Neural progenitor cell (in vitro differentiated cells): ENCODE results near the gene ANKRD6. TPM values are rescaled to one million over a fixed set of nuclear protein-coding genes. Genes with fewer than 3 reads are reported as not detected.

ENCODE experiments used
- DNase-seq: peaks from one replicate; pipeline ENCODE4 v3.0.0-alpha.2; 2016; ENCODE audit warnings: low spot score
- H2AFZ ChIP-seq: fragments of 200-600 bp; sonication (generic); replicated peaks from 2 replicates; pipeline ENCODE4 v1.6.1; 2016; ENCODE audit warnings: antibody characterized with exemption
- H3F3A ChIP-seq: fragments of 200-600 bp; sonication (generic); 2 replicates; pipeline ENCODE4 v1.6.1; 2016; ENCODE audit warnings: antibody characterized with exemption, low read depth
- H3K27ac ChIP-seq: fragments of 200-600 bp; sonication (generic); 2 replicates; pipeline ENCODE4 v1.5.1; 2016; ENCODE audit warnings: mild to moderate bottlenecking
- H3K27me3 ChIP-seq: fragments of 200-600 bp; sonication (generic); 2 replicates; pipeline ENCODE4 v1.6.1; 2016; ENCODE audit warnings: mild to moderate bottlenecking, moderate library complexity
- H3K36me3 ChIP-seq: fragments of 200-600 bp; sonication (generic); 2 replicates; pipeline ENCODE4 v1.5.1; 2016
- H3K4me1 ChIP-seq: fragments of 200-600 bp; sonication (generic); 2 replicates; pipeline ENCODE4 v1.6.1; 2016; ENCODE audit warnings: mixed run types
- H3K4me2 ChIP-seq: fragments of 200-600 bp; sonication (generic); 2 replicates; pipeline ENCODE4 v1.6.1; 2016
- H3K4me3 ChIP-seq: fragments of 200-600 bp; sonication (generic); 2 replicates; pipeline ENCODE4 v1.5.1; 2016
- H3K79me2 ChIP-seq: fragments of 200-600 bp; sonication (generic); 2 replicates; pipeline ENCODE4 v1.6.1; 2016; ENCODE audit warnings: low read depth
- H3K9ac ChIP-seq: fragments of 200-600 bp; sonication (generic); 2 replicates; pipeline ENCODE4 v1.6.1; 2016
- H3K9me3 ChIP-seq: fragments of 200-600 bp; sonication (generic); 2 replicates; pipeline ENCODE4 v1.5.1; 2016; ENCODE audit warnings: low read depth
- H4K20me1 ChIP-seq: fragments of 200-600 bp; sonication (generic); 2 replicates; pipeline ENCODE4 v1.6.1; 2016; ENCODE audit warnings: low read depth
- H3K27ac Mint-ChIP-seq: 3 replicates; pipeline ENCODE4 v1.8.0; 2021; ENCODE audit warnings: mixed read lengths
- H3K27me3 Mint-ChIP-seq: 2 replicates; pipeline ENCODE4 v1.8.0; 2022; ENCODE audit warnings: low read depth, mild to moderate bottlenecking, inconsistent platforms, moderate library complexity, mixed read lengths; ENCODE audit not compliant: insufficient read depth
- H3K36me3 Mint-ChIP-seq: 3 replicates; pipeline ENCODE4 v1.8.0; 2021; ENCODE audit warnings: mixed read lengths
- H3K4me1 Mint-ChIP-seq: 3 replicates; pipeline ENCODE4 v1.8.0; 2021; ENCODE audit warnings: mixed read lengths
- H3K4me3 Mint-ChIP-seq: 3 replicates; pipeline ENCODE4 v1.8.0; 2021; ENCODE audit warnings: mild to moderate bottlenecking, moderate library complexity, mixed read lengths
- H3K9me3 Mint-ChIP-seq: 3 replicates; pipeline ENCODE4 v1.8.0; 2020; ENCODE audit warnings: mixed read lengths
- CTCF ChIP-seq: fragments of 200-600 bp; sonication (generic); IDR thresholded peaks from 2 replicates; pipeline ENCODE4 v1.5.1; 2017; ENCODE audit warnings: antibody characterized with exemption, mild to moderate bottlenecking
- EZH2 ChIP-seq: fragments of 200-600 bp; sonication (generic); IDR thresholded peaks from 2 replicates; pipeline ENCODE4 v1.6.1; 2017; ENCODE audit warnings: antibody characterized with exemption, mild to moderate bottlenecking, moderate library complexity
- EZH2phosphoT487 ChIP-seq: fragments of 200-600 bp; sonication (generic); IDR thresholded peaks from 2 replicates; pipeline ENCODE4 v1.6.1; 2017; ENCODE audit warnings: antibody characterized with exemption
- total RNA-seq: library from RNA; depleted of rRNA; stranded (reverse); fragments of >200 nt; gene quantifications from 2 replicates; pipeline ENCODE4 v1.2.3, GENCODE V29; 2015; ENCODE audit warnings: low replicate concordance

The ANKRD6 gene
- total RNA-seq, 1 donor from 2014 or later: 36.3 TPM

- Histone ChIP-seq H3F3A (peaks cover 4% of the 10 kb centered on the region), H3K36me3 (peaks cover 19% of the 10 kb centered on the region), H3K9me3 (no peaks in the 10 kb centered on the region), H3K4me2 (no peak overlapping the region), H3K4me3 (no peak overlapping the region), H3K27ac (no peak overlapping the region), H3K9ac (no peak overlapping the region), H4K20me1 (peaks cover 8% of the 10 kb centered on the region), H3K4me1 (no peaks in the 10 kb centered on the region), H3K79me2 (no peaks in the 10 kb centered on the region), H2AFZ (no peak overlapping the region), H3K27me3 (no peaks in the 10 kb centered on the region)
- TF ChIP-seq CTCF: no peak
- no peak for TF ChIP-seq EZH2
- no peak for TF ChIP-seq EZH2phosphoT487
- Mint-ChIP-seq H3K4me1 (no peaks in the 10 kb centered on the region), H3K27ac (no peak overlapping the region), H3K27me3 (no peaks in the 10 kb centered on the region), H3K9me3 (no peaks in the 10 kb centered on the region), H3K36me3 (peaks cover 17% of the 10 kb centered on the region), H3K4me3 (no peak overlapping the region)
- DNase-seq: no peak
These were observed 216.7 kb downstream of the ANKRD6 start for GRCh38 chr6:89649682-89650081.

DNA sequence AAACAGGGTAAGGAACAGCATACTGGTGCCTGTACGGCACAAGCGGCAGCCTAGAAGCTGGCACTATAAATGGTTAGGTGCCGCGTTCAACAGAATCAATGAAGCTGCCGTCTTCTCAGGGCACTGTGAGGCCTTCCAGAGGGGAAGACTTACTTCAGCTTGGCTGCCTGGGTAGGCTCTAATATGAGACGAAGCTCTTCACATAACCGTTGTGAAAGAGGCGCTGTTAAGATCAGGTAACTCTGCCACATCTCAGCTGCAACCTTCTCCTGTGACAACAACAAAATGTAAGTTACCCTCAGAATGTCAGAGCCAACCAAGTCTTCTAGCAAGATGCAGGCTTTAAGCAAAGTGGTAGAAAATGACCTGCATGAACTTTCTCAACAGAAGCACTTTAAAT is 217.6 kb downstream of the ANKRD6 start:
- Mint-ChIP-seq H3K9me3 (no peaks in the 10 kb centered on the region), H3K4me1 (no peaks in the 10 kb centered on the region), H3K36me3 (peaks cover 15% of the 10 kb centered on the region), H3K4me3 (no peak overlapping the region), H3K27ac (no peak overlapping the region), H3K27me3 (no peaks in the 10 kb centered on the region)
- no peaks in the 10 kb centered on the region for H3K9me3 ChIP-seq
- H3K36me3 ChIP-seq: peaks cover 19% of the 10 kb centered on the region
- no peak overlapping the region for H3K4me2 ChIP-seq
- H3K27me3 ChIP-seq: no peaks in the 10 kb centered on the region
- peaks cover 4% of the 10 kb centered on the region for H3F3A ChIP-seq
- H3K79me2 ChIP-seq: no peaks in the 10 kb centered on the region
- no peak for TF ChIP-seq CTCF
- no peak for TF ChIP-seq EZH2
- TF ChIP-seq EZH2phosphoT487: no peak
- no peaks in the 10 kb centered on the region for H4K20me1 ChIP-seq
- no peak for DNase-seq
- H3K27ac ChIP-seq: no peak overlapping the region
- H2AFZ ChIP-seq: no peak overlapping the region
- H3K4me1 ChIP-seq: no peaks in the 10 kb centered on the region
- H3K4me3 ChIP-seq: no peak overlapping the region
- H3K9ac ChIP-seq: no peak overlapping the region

- H4K20me1 ChIP-seq: no peaks in the 10 kb centered on the region
- TF ChIP-seq EZH2phosphoT487 (no peak), EZH2 (no peak), CTCF (no peak)
- H3F3A ChIP-seq: peaks cover 4% of the 10 kb centered on the region
- H3K79me2 ChIP-seq: no peaks in the 10 kb centered on the region
- no peak overlapping the region for H3K4me3 ChIP-seq
- Mint-ChIP-seq H3K27me3 (no peaks in the 10 kb centered on the region), H3K4me1 (no peaks in the 10 kb centered on the region), H3K9me3 (no peaks in the 10 kb centered on the region), H3K27ac (no peak overlapping the region), H3K36me3 (peaks cover 13% of the 10 kb centered on the region), H3K4me3 (no peak overlapping the region)
- H3K27ac ChIP-seq: no peak overlapping the region
- H3K36me3 ChIP-seq: peaks cover 13% of the 10 kb centered on the region
- DNase-seq: no peak
- no peak overlapping the region for H3K4me2 ChIP-seq
- H3K9ac ChIP-seq: no peak overlapping the region
- H3K27me3 ChIP-seq: no peaks in the 10 kb centered on the region
- H3K9me3 ChIP-seq: no peaks in the 10 kb centered on the region
- no peaks in the 10 kb centered on the region for H3K4me1 ChIP-seq
- no peak overlapping the region for H2AFZ ChIP-seq
These were observed 222.2 kb downstream of the ANKRD6 start for GRCh38 chr6:89655122-89655521.
